Astrocyte (in vitro differentiated cells and primary cell): Measurements from ENCODE around the gene JADE1.

Source experiments
- CTCF ChIP-seq: IDR thresholded peaks from 2 replicates; pipeline ENCODE4 v1.5.1; 2011; ENCODE audit warnings: low read depth, mild to moderate bottlenecking, inconsistent platforms, low read length, moderate library complexity; ENCODE audit not compliant: insufficient read depth
- EZH2 ChIP-seq: IDR thresholded peaks from 2 replicates; pipeline ENCODE4 v1.6.1; 2012; ENCODE audit warnings: mild to moderate bottlenecking, low read length, inconsistent platforms; ENCODE audit not compliant: insufficient read depth

- TF ChIP-seq CTCF, result no peak
- TF ChIP-seq EZH2, result no peak
Observed at GRCh38 chr4:128876200-128876599, 66.7 kb downstream of the JADE1 start.
